Small intestine (tissue), 7 donors: ENCODE results near the gene LPP. TPM values are rescaled to one million over a fixed set of nuclear protein-coding genes. Genes with fewer than 3 reads are reported as not detected.

ENCODE experiments used
- DNase-seq, 2 donors: peaks; one replicate each; pipeline versions ENCODE4 v3.0.0 to v3.0.0-alpha.2; 2013
- FAIRE-seq: peaks from 2 replicates; lab custom pipeline; 2012; peaks lifted over from hg19 to GRCh38; lab: Jason Lieb, UNC
- H3K27ac ChIP-seq, 3 donors: one replicate each; pipeline ENCODE4 v1.5.1; 2013; ENCODE audit warnings: low read length in 2 of 3, mild to moderate bottlenecking in 2 of 3, control low read depth in 1 of 3, inconsistent platforms in 1 of 3, low read depth in 1 of 3, moderate library complexity in 1 of 3
- H3K27me3 ChIP-seq, 3 donors: one replicate each; pipeline ENCODE4 v1.6.1; 2013; ENCODE audit warnings: low read length in 3 of 3, inconsistent platforms in 1 of 3; ENCODE audit not compliant: control insufficient read depth in 3 of 3, insufficient read depth in 3 of 3
- H3K36me3 ChIP-seq, 3 donors: one replicate each; pipeline ENCODE4 v1.6.1; 2013; ENCODE audit warnings: low read length in 3 of 3, inconsistent platforms in 1 of 3, low read depth in 1 of 3, mild to moderate bottlenecking in 1 of 3, moderate library complexity in 1 of 3; ENCODE audit not compliant: control insufficient read depth in 3 of 3, insufficient read depth in 2 of 3
- H3K4me1 ChIP-seq, 3 donors: one replicate each; pipeline ENCODE4 v1.6.1; 2013; ENCODE audit warnings: low read length in 2 of 3, inconsistent platforms in 1 of 3, low read depth in 1 of 3, mild to moderate bottlenecking in 1 of 3, moderate library complexity in 1 of 3; ENCODE audit not compliant: control insufficient read depth in 3 of 3, insufficient read depth in 2 of 3
- H3K4me3 ChIP-seq, 3 donors: one replicate each; pipeline ENCODE4 v1.5.1; 2013; ENCODE audit warnings: low read length in 3 of 3, control low read depth in 1 of 3, inconsistent platforms in 1 of 3, low read depth in 1 of 3, mild to moderate bottlenecking in 1 of 3, moderate library complexity in 1 of 3
- H3K9me3 ChIP-seq, 2 donors: one replicate each; pipeline ENCODE4 v1.6.1; 2013; ENCODE audit warnings: low read depth in 1 of 2, low read length in 1 of 2; ENCODE audit not compliant: control insufficient read depth in 2 of 2, insufficient read depth in 1 of 2
- WGBS, 3 donors: extraction: QIAGEN DNeasy Blood & Tissue Kit; methylation state at CpG; one replicate each; pipeline ENCODE4 v1.1.7; 2013; 5-methylcytosine and 5-hydroxymethylcytosine counted together
- polyA plus RNA-seq, 4 donors: library from polyadenylated mRNA; stranded (reverse) in 3 of 4; unstranded in 1 of 4; fragments of 200-250 nt in 3 of 4; fragments of 120-200 nt in 1 of 4; gene quantifications; one replicate each; pipeline versions ENCODE4 v1.2.1 to v1.2.3, GENCODE V29; 2013
- donor health status: healthy with polysubstance abuse.
- donor health status: control.
- donor health status: control.
- donor health status: Bipolar disorder and iron deficiency.
- donor health status: healthy.

The LPP gene
- polyA plus RNA-seq, 4 donors, result 5.4 to 35.8 (median 12.4) TPM

GRCh38 chr3:188722963-188723362, 569.0 kb downstream of the LPP start:
- Histone ChIP-seq H3K36me3 (no peaks in the 10 kb centered on the region), H3K27ac (no peak overlapping the region), H3K9me3 (no peaks in the 10 kb centered on the region), H3K4me1 (peaks cover 0 to 3% (median 0%) of the 10 kb centered on the region in 3 donors), H3K27me3 (no peaks in the 10 kb centered on the region), H3K4me3 (no peak overlapping the region)
- 68 to 86% (median 76%) methylated on average over 3 of the region's 3 CpGs for WGBS, 3 donors
- DNase-seq (no peak), FAIRE-seq (no peak)

GRCh38 chr3:188727052-188727451, 573.1 kb downstream of the LPP start:
- H3K27me3 ChIP-seq, result no peaks in the 10 kb centered on the region
- no peak for DNase-seq
- no peak overlapping the region for H3K4me3 ChIP-seq
- no peaks in the 10 kb centered on the region for H3K4me1 ChIP-seq
- no peaks in the 10 kb centered on the region for H3K36me3 ChIP-seq
- no peak overlapping the region for H3K27ac ChIP-seq
- 68 to 85% (median 76%) methylated on average over 2 of the region's 2 CpGs for WGBS, 3 donors
- FAIRE-seq, result no peak
- no peaks in the 10 kb centered on the region for H3K9me3 ChIP-seq

GRCh38 chr3:188728371-188728896, 574.5 kb downstream of the LPP start:
- Histone ChIP-seq H3K4me3 (no peak overlapping the region), H3K9me3 (no peaks in the 10 kb centered on the region), H3K27me3 (no peaks in the 10 kb centered on the region), H3K27ac (no peak overlapping the region), H3K36me3 (no peaks in the 10 kb centered on the region), H3K4me1 (no peaks in the 10 kb centered on the region)
- 6 to 49% (median 46%) methylated on average over 1 of the region's 1 CpG for WGBS, 3 donors
- no peak for DNase-seq
- FAIRE-seq, result no peak

- H3K9me3 ChIP-seq, result no peaks in the 10 kb centered on the region
- H3K27ac ChIP-seq, result no peak overlapping the region
- no peaks in the 10 kb centered on the region for H3K36me3 ChIP-seq
- WGBS, 3 donors, result 80 to 94% (median 81%) methylated on average over 1 of the region's 1 CpG
- H3K27me3 ChIP-seq, result no peaks in the 10 kb centered on the region
- H3K4me1 ChIP-seq, result no peaks in the 10 kb centered on the region
- DNase-seq (no peak), FAIRE-seq (no peak)
- no peak overlapping the region for H3K4me3 ChIP-seq
These were observed 575.5 kb downstream of the LPP start for GRCh38 chr3:188729422-188729821.

- peak in 1 of 2 donors; percentile 30 for DNase-seq
- no peak for FAIRE-seq
These were observed 580.4 kb downstream of the LPP start for GRCh38 chr3:188734395-188734794.

GRCh38 chr3:188739511-188739910, 585.6 kb downstream of the LPP start:
- Histone ChIP-seq H3K27ac (no peak overlapping the region), H3K9me3 (no peaks in the 10 kb centered on the region), H3K4me1 (no peaks in the 10 kb centered on the region), H3K4me3 (no peak overlapping the region), H3K36me3 (no peaks in the 10 kb centered on the region), H3K27me3 (no peaks in the 10 kb centered on the region)
- DNase-seq (no peak), FAIRE-seq (no peak)

More at GRCh38 chr3:188734395-188734794, 580.4 kb downstream of the LPP start:
- H3K4me1 ChIP-seq, result no peaks in the 10 kb centered on the region
- H3K27ac ChIP-seq, result no peak overlapping the region
- H3K36me3 ChIP-seq, result no peaks in the 10 kb centered on the region
- no peaks in the 10 kb centered on the region for H3K9me3 ChIP-seq
- no peaks in the 10 kb centered on the region for H3K27me3 ChIP-seq
- WGBS, 3 donors, result 50 to 96% (median 96%) methylated on average over 1 of the region's 1 CpG
- no peak overlapping the region for H3K4me3 ChIP-seq

- no peaks in the 10 kb centered on the region for H3K4me1 ChIP-seq
- no peaks in the 10 kb centered on the region for H3K9me3 ChIP-seq
- H3K27ac ChIP-seq, result no peak overlapping the region
- WGBS, 3 donors, result 96 to 100% (median 97%) methylated on average over 1 of the region's 1 CpG
- no peaks in the 10 kb centered on the region for H3K27me3 ChIP-seq
- no peaks in the 10 kb centered on the region for H3K36me3 ChIP-seq
- peak; percentile 11 to 20 for DNase-seq
- no peak for FAIRE-seq
- H3K4me3 ChIP-seq, result no peak overlapping the region
These were observed 586.1 kb downstream of the LPP start for GRCh38 chr3:188740010-188740409.

GRCh38 chr3:188742755-188743550, 589.0 kb downstream of the LPP start:
- Histone ChIP-seq H3K4me1 (no peaks in the 10 kb centered on the region), H3K4me3 (no peak overlapping the region), H3K27me3 (no peaks in the 10 kb centered on the region), H3K27ac (no peak overlapping the region), H3K36me3 (no peaks in the 10 kb centered on the region), H3K9me3 (no peaks in the 10 kb centered on the region)
- WGBS, 3 donors, result 91 to 97% (median 94%) methylated on average over 4 of the region's 4 CpGs
- FAIRE-seq (no peak), DNase-seq (no peak)
